NCI-H2196 (cell line): ENCODE measurements around the gene UGDH.
A peak's percentile ranks its signal among the peaks of the same experiment; 100 is the strongest.
"Not testable (repeated sequence)": the region's sequence is repeated elsewhere in the genome, so short reads cannot be mapped to it uniquely, and the experiment has no call there.

Experiments
- DNase-seq: peaks from one replicate; lab custom pipeline; 2025; ENCODE audit not compliant: unreplicated experiment; lab: John Stamatoyannopoulos, UW

Gene UGDH

DNA sequence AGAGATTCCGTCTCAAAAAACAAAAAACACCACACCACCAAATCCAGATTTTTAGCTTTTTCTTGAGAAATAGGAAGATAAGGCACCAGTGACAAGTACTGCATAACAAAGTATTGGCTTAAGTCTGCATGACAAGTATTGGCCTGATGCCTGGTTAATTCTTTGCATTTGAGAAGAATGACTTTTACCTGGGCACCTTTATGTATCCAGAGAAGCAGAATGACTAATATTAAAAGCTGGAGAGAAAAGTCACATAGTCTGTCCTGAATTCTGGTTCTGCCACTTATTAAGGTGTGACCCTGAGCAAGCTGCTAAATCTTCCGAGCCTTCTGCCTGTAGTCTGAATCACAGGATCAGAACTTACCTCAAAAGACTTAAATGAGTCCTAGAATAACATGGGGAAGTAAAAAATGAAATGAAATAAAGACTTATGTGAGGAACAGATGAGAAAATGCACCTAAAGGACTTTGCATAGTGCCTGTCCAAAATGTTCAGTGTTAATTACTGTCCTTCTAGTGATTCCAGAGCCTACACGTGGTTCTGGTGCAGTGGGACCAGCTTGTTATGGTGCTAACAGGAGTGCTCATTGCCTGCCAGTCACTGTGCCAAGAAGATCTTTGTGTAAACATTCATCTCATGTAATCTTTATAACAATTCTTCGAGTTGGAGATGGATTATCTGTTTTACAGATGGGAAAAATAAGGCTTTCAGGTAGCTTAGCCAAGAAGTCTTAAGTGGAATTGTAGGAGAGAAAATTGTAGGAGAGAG lies 31.6 kb downstream of the UGDH start:
- DNase-seq = no peak

DNA sequence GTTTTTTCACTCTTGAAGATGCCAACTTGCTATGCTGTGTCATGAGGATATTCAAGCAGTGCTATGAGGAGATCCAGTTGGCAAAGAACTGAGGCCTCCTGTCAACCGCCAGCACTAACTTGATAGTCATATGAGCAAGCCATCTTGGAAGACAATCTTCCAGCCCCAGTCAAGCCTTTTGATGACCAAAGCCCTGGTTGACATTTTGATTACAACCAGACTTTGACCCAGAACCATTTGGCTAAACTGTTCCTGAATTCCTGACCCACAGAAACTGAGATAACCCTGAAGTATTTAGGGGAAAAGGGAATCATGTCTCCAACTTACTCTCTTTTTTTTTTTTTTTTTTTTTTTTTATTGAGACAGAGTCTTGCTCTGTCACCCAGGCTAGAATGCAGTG lies 32.9 kb downstream of the UGDH start:
- no peak for DNase-seq

- no peak for DNase-seq
Observed at GRCh38 chr4:39490322-39490721, 36.9 kb downstream of the UGDH start.

- no peak for DNase-seq
Observed at GRCh38 chr4:39486221-39486804, 40.9 kb downstream of the UGDH start.

GRCh38 chr4:39484582-39485272 lies 42.5 kb downstream of the UGDH start:
- no peak for DNase-seq

DNA sequence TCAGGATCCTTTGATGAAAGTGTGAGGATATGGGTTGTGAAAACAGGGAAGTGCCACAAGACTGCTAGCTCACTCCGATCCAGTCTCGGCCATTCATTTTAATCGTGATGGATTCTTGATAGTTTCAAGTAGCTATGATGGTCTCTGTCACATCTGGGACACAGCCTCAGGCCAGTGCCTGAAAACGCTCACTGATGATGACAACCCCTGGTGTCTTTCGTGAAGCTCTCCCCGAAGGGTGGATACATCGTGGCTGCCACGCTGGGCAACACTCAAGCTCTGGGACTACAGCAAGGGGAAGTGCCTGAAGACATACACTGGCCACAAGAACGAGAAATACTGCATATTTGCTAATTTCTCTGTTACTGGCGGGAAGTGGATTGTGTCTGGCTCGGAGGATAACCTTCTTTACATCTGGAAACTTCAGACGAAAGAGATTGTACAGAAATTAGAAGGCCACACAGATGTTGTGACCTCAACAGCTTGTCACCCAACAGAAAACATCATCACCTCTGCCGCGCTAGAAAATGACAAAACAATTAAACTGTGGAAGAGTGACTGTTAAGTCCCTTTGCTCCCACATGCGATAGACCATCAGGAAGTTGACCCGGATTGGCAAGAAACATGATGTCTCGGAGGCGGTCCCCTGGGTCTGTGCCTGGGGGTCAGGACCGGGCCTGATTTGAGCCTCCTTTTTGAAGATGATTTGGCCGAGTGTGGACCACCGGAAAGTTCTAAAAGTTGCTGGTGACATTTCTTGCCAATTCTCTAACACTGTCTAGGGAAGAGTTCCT lies 46.1 kb downstream of the UGDH start:
- no peak for DNase-seq

DNA sequence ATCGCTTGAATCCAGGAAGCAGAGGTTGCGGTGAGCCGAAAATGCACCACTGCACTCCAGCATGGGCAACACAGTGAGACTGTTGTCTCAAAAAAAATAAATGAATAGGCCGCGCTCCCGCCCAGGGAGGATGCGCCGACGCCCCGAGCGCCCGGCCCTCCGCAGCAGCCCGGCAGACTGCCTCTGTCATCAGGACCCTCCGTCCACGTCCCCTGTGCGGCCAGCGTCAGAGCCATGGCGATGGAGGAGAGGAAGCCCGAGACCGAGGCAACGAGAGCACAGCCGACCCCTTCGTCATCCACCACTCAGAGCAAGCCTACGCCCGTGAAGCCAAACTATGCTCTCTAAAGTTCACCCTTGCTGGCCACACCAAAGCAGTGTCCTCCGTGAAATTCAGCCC lies 47.0 kb downstream of the UGDH start:
- DNase-seq = no peak

GRCh38 chr4:39476187-39476895 lies 50.9 kb downstream of the UGDH start:
- no peak for DNase-seq

GRCh38 chr4:39472396-39472795 lies 54.8 kb downstream of the UGDH start:
- DNase-seq = no peak

GRCh38 chr4:39470402-39470801 lies 56.8 kb downstream of the UGDH start:
- no peak for DNase-seq

GRCh38 chr4:39469429-39470077 lies 57.7 kb downstream of the UGDH start:
- DNase-seq = peak; percentile 73

GRCh38 chr4:39467464-39467863 lies 59.8 kb downstream of the UGDH start:
- DNase-seq = no peak

- no peak for DNase-seq
Observed at GRCh38 chr4:39466747-39467146, 60.5 kb downstream of the UGDH start.

GRCh38 chr4:39464886-39465501 lies 62.2 kb downstream of the UGDH start:
- no peak for DNase-seq

- peak; percentile 97 for DNase-seq
Observed at GRCh38 chr4:39458505-39459300, 68.5 kb downstream of the UGDH start, which contains the start of the genes LIAS and RPL9. TSS of gene LIAS (plus strand) at chr4:39459056. CDS start at chr4:39459118, 62 bp downstream. TSS of gene RPL9 (minus strand) at chr4:39458922. CDS start at chr4:39458439, 483 bp downstream.

DNA sequence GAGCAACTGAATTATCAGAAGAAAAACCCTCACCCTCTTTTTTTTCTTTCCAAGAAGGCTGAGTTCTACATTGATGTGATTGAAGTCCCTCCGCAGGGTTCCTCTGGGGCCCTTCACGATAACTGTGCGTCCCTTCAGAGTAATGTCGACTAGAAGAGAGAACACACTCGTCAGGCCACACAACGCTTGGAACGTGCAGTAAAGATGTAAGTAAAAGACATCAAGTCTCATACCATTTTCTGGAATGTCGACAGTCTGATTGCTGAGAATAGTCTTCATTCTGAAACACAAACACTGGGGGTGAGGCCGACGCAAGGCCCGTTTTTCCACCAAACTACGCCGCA lies 69.1 kb downstream of the UGDH start:
- DNase-seq = not testable (repeated sequence)

- DNase-seq = no peak
Observed at GRCh38 chr4:39456946-39457763, 70.1 kb downstream of the UGDH start.

- DNase-seq = no peak
Observed at GRCh38 chr4:39455486-39455885, 71.8 kb downstream of the UGDH start.
